WTC11 (cell line): ENCODE data around the gene C3. TPM values are rescaled to one million over a fixed set of nuclear protein-coding genes. Genes with fewer than 3 reads are reported as not detected.
A peak's percentile ranks its signal among the peaks of the same experiment; 100 is the strongest.

Experiments used
- ATAC-seq: fragments of 200-7000 bp; cut with Tn5 transposase; 2 replicates; pipeline ENCODE4 v1.10.0; 2021; ENCODE audit warnings: mild to moderate bottlenecking, moderate library complexity
- CTCF ChIA-PET: fragments of 300-600 bp; sonication (Branson Sonifier 250); formaldehyde crosslinking; loops from one replicate; lab custom pipeline; 2021; ENCODE audit warnings: antibody characterized with exemption; lab: Charles Lee
- POLR2A ChIA-PET: fragments of 350-600 bp; sonication (Branson Sonifier 250); formaldehyde crosslinking; loops from one replicate; lab custom pipeline; 2021; ENCODE audit warnings: antibody characterized with exemption; lab: Charles Lee
- DNase-seq: peaks from one replicate; pipeline ENCODE4 v3.0.0; 2021; ENCODE audit warnings: low spot score
- H3K27ac Mint-ChIP-seq: 2 replicates; pipeline ENCODE4 v1.8.0; 2021; ENCODE audit warnings: mixed read lengths
- H3K27me3 Mint-ChIP-seq: 2 replicates; pipeline ENCODE4 v1.8.0; 2021; ENCODE audit warnings: low read depth, mild to moderate bottlenecking, moderate library complexity, mixed read lengths
- H3K36me3 Mint-ChIP-seq: 2 replicates; pipeline ENCODE4 v1.8.0; 2021; ENCODE audit warnings: mixed read lengths
- H3K4me1 Mint-ChIP-seq: 2 replicates; pipeline ENCODE4 v1.8.0; 2022; ENCODE audit warnings: mixed read lengths
- H3K4me3 Mint-ChIP-seq: 2 replicates; pipeline ENCODE4 v1.8.0; 2021; ENCODE audit warnings: mild to moderate bottlenecking, moderate library complexity, mixed read lengths
- H3K9me3 Mint-ChIP-seq: 2 replicates; pipeline ENCODE4 v1.8.0; 2021; ENCODE audit warnings: mixed read lengths
- ATF1 ChIP-seq: sonication (generic); formaldehyde crosslinking; IDR thresholded peaks from 2 replicates; pipeline ENCODE4 v1.8.1; 2023; ENCODE audit warnings: mild to moderate bottlenecking, moderate library complexity, missing genetic modification reagents
- CREM ChIP-seq: sonication (generic); formaldehyde crosslinking; IDR thresholded peaks from 2 replicates; pipeline ENCODE4 v1.8.1; 2022; ENCODE audit warnings: mild to moderate bottlenecking, missing genetic modification reagents, moderate library complexity
- GTF2I ChIP-seq: fragments of 250-450 bp; sonication (Bioruptor Pico); conservative IDR thresholded peaks from 2 replicates; pipeline ENCODE4 v1.4.0; 2021; ENCODE audit warnings: mild to moderate bottlenecking
- NFE2L1 ChIP-seq: sonication (generic); formaldehyde crosslinking; IDR thresholded peaks from 2 replicates; pipeline ENCODE4 v1.8.1; 2023; ENCODE audit warnings: missing genetic modification reagents
- RELA ChIP-seq: sonication (generic); formaldehyde crosslinking; IDR thresholded peaks from 2 replicates; pipeline ENCODE4 v1.8.1; 2022; ENCODE audit warnings: missing genetic modification reagents, mild to moderate bottlenecking, borderline replicate concordance
- ZNF138 ChIP-seq: sonication (generic); formaldehyde crosslinking; conservative IDR thresholded peaks from 2 replicates; pipeline ENCODE4 v1.8.1; 2022; ENCODE audit warnings: mild to moderate bottlenecking, moderate library complexity, missing genetic modification reagents
- ZNF219 ChIP-seq: sonication (generic); formaldehyde crosslinking; IDR thresholded peaks from 2 replicates; pipeline ENCODE4 v1.8.0; 2023; ENCODE audit warnings: missing genetic modification reagents, mild to moderate bottlenecking, borderline replicate concordance
- ZNF232 ChIP-seq: sonication (generic); formaldehyde crosslinking; IDR thresholded peaks from 2 replicates; pipeline ENCODE4 v1.8.0; 2022; ENCODE audit warnings: mild to moderate bottlenecking, missing genetic modification reagents
- ZNF396 ChIP-seq: fragments of 250-450 bp; sonication (Bioruptor Pico); IDR thresholded peaks from 2 replicates; pipeline ENCODE4 v1.8.0; 2021; ENCODE audit warnings: mild to moderate bottlenecking, moderate library complexity, borderline replicate concordance
- ZNF671 ChIP-seq: fragments of 250-450 bp; sonication (Bioruptor Pico); IDR thresholded peaks from 2 replicates; pipeline ENCODE4 v1.8.0; 2021; ENCODE audit warnings: mild to moderate bottlenecking
- total RNA-seq: library from RNA; stranded (reverse); gene quantifications from 3 replicates; pipeline ENCODE4 v1.2.3, GENCODE V29; 2021
- TF ChIP-seq, protein P1 (sequence below): sonication (generic); formaldehyde crosslinking; IDR thresholded peaks from 2 replicates; pipeline ENCODE4 v1.8.1; 2023; ENCODE audit warnings: mild to moderate bottlenecking, missing genetic modification reagents, moderate library complexity
- TF ChIP-seq, protein P2 (sequence below): sonication (generic); formaldehyde crosslinking; IDR thresholded peaks from 2 replicates; pipeline ENCODE4 v1.8.0; 2023; ENCODE audit warnings: mild to moderate bottlenecking, missing genetic modification reagents
- TF ChIP-seq, protein P3 (sequence below): fragments of 250-450 bp; sonication (Bioruptor Pico); IDR thresholded peaks from 2 replicates; pipeline ENCODE4 v2.1.2; 2022; ENCODE audit warnings: mild to moderate bottlenecking, moderate library complexity
- TF ChIP-seq, protein P4 (sequence below): sonication (generic); formaldehyde crosslinking; IDR thresholded peaks from 2 replicates; pipeline ENCODE4 v1.8.1; 2022; ENCODE audit warnings: low read depth, missing genetic modification reagents, borderline replicate concordance
- TF ChIP-seq, protein P5 (sequence below): fragments of 250-450 bp; sonication (Bioruptor Pico); IDR thresholded peaks from 2 replicates; pipeline ENCODE4 v1.9.0; 2021; ENCODE audit warnings: moderate library complexity, mild to moderate bottlenecking, inconsistent platforms, borderline replicate concordance
- TF ChIP-seq, protein P6 (sequence below): sonication (generic); formaldehyde crosslinking; IDR thresholded peaks from 2 replicates; pipeline ENCODE4 v1.8.1; 2022; ENCODE audit warnings: missing genetic modification reagents, borderline replicate concordance
- TF ChIP-seq, protein P7 (sequence below): sonication (generic); formaldehyde crosslinking; IDR thresholded peaks from 2 replicates; pipeline ENCODE4 v1.8.0; 2023; ENCODE audit warnings: missing genetic modification reagents, mild to moderate bottlenecking, borderline replicate concordance

C3 gene
- total RNA-seq, 1 experiment from 2014 or later = 7.0 TPM

DNA sequence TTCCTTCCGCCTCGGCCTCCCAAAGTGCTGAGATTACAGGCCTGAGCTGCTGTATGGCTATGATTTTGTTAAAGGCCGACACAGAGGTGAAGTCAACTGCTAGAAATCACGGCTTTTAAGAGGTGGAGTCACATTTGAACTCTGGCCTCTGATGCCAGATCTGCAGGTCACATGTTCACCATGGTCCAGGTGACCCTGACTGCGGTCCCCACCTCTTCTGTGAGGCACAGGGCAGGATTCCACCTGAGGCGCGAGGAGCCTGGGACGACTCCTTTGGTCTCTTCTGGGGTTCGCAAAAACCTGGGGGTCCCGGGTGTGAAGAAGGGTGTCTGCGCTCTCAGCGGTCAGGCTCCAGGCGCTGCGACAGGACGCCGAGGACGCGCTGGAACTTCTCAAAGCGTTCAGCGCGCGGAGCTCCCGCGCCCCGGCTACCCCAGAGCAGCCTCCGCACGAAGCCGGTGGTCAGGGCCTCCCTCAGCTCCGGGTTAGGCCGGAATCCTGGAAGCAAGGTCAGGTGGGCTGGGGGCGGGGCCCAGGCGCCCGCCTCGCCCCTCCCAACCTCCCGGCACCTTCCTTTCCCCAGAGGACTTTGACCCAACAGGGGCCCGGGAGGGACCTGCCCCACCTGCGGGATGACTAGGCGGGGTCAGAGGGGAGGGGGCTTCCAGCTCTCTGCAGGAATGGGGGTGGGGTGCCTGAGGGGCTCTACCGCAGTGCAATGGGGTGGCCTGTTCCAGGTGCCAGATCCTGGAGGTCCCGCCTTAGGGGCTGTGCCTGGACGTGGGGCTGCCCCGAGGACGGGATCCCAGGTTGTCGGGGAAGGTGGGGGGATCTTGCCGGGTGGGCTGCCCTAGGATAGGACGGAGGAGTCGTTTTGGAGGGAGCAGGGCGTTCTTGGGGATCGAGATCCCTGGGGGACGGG, 32.1 kb upstream of the C3 start (continued):
- TF ChIP-seq, protein P1, sequence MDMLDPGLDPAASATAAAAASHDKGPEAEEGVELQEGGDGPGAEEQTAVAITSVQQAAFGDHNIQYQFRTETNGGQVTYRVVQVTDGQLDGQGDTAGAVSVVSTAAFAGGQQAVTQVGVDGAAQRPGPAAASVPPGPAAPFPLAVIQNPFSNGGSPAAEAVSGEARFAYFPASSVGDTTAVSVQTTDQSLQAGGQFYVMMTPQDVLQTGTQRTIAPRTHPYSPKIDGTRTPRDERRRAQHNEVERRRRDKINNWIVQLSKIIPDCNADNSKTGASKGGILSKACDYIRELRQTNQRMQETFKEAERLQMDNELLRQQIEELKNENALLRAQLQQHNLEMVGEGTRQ (CRISPR knock-in tag) = peak; percentile 81
- TF ChIP-seq, protein P2, sequence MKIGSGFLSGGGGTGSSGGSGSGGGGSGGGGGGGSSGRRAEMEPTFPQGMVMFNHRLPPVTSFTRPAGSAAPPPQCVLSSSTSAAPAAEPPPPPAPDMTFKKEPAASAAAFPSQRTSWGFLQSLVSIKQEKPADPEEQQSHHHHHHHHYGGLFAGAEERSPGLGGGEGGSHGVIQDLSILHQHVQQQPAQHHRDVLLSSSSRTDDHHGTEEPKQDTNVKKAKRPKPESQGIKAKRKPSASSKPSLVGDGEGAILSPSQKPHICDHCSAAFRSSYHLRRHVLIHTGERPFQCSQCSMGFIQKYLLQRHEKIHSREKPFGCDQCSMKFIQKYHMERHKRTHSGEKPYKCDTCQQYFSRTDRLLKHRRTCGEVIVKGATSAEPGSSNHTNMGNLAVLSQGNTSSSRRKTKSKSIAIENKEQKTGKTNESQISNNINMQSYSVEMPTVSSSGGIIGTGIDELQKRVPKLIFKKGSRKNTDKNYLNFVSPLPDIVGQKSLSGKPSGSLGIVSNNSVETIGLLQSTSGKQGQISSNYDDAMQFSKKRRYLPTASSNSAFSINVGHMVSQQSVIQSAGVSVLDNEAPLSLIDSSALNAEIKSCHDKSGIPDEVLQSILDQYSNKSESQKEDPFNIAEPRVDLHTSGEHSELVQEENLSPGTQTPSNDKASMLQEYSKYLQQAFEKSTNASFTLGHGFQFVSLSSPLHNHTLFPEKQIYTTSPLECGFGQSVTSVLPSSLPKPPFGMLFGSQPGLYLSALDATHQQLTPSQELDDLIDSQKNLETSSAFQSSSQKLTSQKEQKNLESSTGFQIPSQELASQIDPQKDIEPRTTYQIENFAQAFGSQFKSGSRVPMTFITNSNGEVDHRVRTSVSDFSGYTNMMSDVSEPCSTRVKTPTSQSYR (CRISPR knock-in tag) = no peak
- no peak for TF ChIP-seq ZNF138 (CRISPR knock-in tag)
- TF ChIP-seq ZNF396 (CRISPR knock-in tag) = no peak
- no peak for TF ChIP-seq ZNF671
- no peak for TF ChIP-seq CREM
- no peak for TF ChIP-seq ATF1 (CRISPR knock-in tag)
- TF ChIP-seq, protein P3, sequence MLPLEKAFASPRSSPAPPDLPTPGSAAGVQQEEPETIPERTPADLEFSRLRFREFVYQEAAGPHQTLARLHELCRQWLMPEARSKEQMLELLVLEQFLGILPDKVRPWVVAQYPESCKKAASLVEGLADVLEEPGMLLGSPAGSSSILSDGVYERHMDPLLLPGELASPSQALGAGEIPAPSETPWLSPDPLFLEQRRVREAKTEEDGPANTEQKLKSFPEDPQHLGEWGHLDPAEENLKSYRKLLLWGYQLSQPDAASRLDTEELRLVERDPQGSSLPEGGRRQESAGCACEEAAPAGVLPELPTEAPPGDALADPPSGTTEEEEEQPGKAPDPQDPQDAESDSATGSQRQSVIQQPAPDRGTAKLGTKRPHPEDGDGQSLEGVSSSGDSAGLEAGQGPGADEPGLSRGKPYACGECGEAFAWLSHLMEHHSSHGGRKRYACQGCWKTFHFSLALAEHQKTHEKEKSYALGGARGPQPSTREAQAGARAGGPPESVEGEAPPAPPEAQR (CRISPR knock-in tag) = no peak
- TF ChIP-seq ZNF232 (CRISPR knock-in tag) = no peak
- TF ChIP-seq, protein P4, sequence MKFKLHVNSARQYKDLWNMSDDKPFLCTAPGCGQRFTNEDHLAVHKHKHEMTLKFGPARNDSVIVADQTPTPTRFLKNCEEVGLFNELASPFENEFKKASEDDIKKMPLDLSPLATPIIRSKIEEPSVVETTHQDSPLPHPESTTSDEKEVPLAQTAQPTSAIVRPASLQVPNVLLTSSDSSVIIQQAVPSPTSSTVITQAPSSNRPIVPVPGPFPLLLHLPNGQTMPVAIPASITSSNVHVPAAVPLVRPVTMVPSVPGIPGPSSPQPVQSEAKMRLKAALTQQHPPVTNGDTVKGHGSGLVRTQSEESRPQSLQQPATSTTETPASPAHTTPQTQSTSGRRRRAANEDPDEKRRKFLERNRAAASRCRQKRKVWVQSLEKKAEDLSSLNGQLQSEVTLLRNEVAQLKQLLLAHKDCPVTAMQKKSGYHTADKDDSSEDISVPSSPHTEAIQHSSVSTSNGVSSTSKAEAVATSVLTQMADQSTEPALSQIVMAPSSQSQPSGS = no peak
- TF ChIP-seq, protein P5, sequence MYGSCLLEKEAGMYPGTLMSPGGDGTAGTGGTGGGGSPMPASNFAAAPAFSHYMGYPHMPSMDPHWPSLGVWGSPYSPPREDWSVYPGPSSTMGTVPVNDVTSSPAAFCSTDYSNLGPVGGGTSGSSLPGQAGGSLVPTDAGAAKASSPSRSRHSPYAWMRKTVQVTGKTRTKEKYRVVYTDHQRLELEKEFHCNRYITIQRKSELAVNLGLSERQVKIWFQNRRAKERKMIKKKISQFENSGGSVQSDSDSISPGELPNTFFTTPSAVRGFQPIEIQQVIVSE = no peak
- no peak for TF ChIP-seq GTF2I (CRISPR knock-in tag)

DNA sequence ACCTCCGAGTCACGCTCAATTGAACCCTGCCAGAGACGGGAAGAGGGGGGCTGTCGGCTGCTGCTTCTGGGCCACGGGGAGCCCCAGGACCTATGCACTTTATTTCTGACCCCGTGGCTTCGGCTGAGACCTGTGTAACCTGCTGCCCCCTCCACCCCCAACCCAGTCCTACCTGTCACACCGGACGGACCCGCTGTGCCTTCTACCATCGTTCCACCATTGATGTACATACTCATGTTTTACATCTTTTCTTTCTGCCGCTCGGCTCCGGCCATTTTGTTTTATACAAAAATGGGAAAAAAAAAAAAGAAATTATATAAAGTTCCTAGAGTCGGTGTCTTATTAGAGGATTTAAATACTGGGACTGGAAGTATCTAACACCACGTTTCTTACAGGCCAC, 30.7 kb upstream of the C3 start:
- ChIA-PET POLR2A (interaction anchor here (0.5 kb wide), 1 partner anchor 1637 kb away, joined by 3 read pairs; no protein-coding TSS in a partner anchor), CTCF (interaction anchor here (2.8 kb wide), 1 partner anchor 11 kb away, joined by 8 read pairs; no protein-coding TSS in a partner anchor)
- H3K4me1 Mint-ChIP-seq = peaks cover 5% of the 10 kb centered on the region; the same call in 1 of the 2 replicates
- ATAC-seq = no peak
- TF ChIP-seq, protein P6, sequence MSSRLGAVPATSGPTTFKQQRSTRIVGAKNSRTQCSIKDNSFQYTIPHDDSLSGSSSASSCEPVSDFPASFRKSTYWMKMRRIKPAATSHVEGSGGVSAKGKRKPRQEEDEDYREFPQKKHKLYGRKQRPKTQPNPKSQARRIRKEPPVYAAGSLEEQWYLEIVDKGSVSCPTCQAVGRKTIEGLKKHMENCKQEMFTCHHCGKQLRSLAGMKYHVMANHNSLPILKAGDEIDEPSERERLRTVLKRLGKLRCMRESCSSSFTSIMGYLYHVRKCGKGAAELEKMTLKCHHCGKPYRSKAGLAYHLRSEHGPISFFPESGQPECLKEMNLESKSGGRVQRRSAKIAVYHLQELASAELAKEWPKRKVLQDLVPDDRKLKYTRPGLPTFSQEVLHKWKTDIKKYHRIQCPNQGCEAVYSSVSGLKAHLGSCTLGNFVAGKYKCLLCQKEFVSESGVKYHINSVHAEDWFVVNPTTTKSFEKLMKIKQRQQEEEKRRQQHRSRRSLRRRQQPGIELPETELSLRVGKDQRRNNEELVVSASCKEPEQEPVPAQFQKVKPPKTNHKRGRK (CRISPR knock-in tag) = no peak
- TF ChIP-seq RELA (CRISPR knock-in tag) = no peak
- TF ChIP-seq ZNF219 (CRISPR knock-in tag) = no peak
- no peak for TF ChIP-seq NFE2L1 (CRISPR knock-in tag)
- TF ChIP-seq, protein P7, sequence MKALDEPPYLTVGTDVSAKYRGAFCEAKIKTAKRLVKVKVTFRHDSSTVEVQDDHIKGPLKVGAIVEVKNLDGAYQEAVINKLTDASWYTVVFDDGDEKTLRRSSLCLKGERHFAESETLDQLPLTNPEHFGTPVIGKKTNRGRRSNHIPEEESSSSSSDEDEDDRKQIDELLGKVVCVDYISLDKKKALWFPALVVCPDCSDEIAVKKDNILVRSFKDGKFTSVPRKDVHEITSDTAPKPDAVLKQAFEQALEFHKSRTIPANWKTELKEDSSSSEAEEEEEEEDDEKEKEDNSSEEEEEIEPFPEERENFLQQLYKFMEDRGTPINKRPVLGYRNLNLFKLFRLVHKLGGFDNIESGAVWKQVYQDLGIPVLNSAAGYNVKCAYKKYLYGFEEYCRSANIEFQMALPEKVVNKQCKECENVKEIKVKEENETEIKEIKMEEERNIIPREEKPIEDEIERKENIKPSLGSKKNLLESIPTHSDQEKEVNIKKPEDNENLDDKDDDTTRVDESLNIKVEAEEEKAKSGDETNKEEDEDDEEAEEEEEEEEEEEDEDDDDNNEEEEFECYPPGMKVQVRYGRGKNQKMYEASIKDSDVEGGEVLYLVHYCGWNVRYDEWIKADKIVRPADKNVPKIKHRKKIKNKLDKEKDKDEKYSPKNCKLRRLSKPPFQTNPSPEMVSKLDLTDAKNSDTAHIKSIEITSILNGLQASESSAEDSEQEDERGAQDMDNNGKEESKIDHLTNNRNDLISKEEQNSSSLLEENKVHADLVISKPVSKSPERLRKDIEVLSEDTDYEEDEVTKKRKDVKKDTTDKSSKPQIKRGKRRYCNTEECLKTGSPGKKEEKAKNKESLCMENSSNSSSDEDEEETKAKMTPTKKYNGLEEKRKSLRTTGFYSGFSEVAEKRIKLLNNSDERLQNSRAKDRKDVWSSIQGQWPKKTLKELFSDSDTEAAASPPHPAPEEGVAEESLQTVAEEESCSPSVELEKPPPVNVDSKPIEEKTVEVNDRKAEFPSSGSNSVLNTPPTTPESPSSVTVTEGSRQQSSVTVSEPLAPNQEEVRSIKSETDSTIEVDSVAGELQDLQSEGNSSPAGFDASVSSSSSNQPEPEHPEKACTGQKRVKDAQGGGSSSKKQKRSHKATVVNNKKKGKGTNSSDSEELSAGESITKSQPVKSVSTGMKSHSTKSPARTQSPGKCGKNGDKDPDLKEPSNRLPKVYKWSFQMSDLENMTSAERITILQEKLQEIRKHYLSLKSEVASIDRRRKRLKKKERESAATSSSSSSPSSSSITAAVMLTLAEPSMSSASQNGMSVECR (CRISPR knock-in tag) = no peak
- no peaks in the 10 kb centered on the region for H3K9me3 Mint-ChIP-seq
- H3K4me3 Mint-ChIP-seq = no peak overlapping the region
- H3K27ac Mint-ChIP-seq = no peak overlapping the region
- no peaks in the 10 kb centered on the region for H3K27me3 Mint-ChIP-seq
- DNase-seq = no peak
- H3K36me3 Mint-ChIP-seq = peaks cover 53% of the 10 kb centered on the region
